Prostate gland (tissue), 2 donors: ENCODE data around the gene ARHGEF38.

ENCODE experiments used
- POLR2A ChIP-seq: fragments of 450-650 bp; IDR thresholded peaks from one replicate; pipeline ENCODE4 v1.6.1; 2016; ENCODE audit warnings: antibody characterized with exemption, mild to moderate bottlenecking
- TF ChIP-seq, protein P1 (sequence below), 4 experiments: fragments of 200-600 bp in 2 of 4; fragments of 450-650 bp in 2 of 4; sonication (generic) in 2 of 4; IDR thresholded peaks; 1 replicate in 3 of 4; 2 replicates in 1 of 4; pipeline ENCODE4 v1.5.1; 2016 to 2019; ENCODE audit warnings: antibody characterized with exemption in 4 of 4, mild to moderate bottlenecking in 2 of 4, moderate library complexity in 2 of 4

DNA sequence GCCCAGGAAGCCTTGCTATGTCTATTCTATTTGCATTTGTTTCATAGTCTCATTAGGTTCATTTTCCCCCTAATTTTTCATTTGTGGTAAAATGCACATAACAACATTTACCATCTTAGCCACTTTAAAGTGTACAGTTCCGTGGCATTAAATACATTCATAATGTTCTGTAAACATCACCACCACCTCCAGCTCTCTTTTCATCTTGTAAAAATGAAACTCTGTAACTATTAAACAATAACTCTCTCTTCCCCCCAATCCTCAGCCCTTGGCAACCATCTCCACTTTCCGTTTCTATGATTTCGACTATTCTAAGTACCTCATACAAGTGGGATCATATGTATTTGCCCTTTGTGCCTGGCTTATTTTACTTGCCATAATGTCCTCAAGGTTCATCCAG lies 19.9 kb downstream of the ARHGEF38 start:
- TF ChIP-seq, protein P1, sequence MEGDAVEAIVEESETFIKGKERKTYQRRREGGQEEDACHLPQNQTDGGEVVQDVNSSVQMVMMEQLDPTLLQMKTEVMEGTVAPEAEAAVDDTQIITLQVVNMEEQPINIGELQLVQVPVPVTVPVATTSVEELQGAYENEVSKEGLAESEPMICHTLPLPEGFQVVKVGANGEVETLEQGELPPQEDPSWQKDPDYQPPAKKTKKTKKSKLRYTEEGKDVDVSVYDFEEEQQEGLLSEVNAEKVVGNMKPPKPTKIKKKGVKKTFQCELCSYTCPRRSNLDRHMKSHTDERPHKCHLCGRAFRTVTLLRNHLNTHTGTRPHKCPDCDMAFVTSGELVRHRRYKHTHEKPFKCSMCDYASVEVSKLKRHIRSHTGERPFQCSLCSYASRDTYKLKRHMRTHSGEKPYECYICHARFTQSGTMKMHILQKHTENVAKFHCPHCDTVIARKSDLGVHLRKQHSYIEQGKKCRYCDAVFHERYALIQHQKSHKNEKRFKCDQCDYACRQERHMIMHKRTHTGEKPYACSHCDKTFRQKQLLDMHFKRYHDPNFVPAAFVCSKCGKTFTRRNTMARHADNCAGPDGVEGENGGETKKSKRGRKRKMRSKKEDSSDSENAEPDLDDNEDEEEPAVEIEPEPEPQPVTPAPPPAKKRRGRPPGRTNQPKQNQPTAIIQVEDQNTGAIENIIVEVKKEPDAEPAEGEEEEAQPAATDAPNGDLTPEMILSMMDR (IDR thresholded peaks at IDR 0.05): no peak
- no peak for TF ChIP-seq POLR2A
